ENCODE results near the gene MYOM1.
A peak's percentile ranks its signal among the peaks of the same experiment; 100 is the strongest.
"Not testable (repeated sequence)": the region's sequence is repeated elsewhere in the genome, so short reads cannot be mapped to it uniquely, and the experiment has no call there.

The MYOM1 gene

DNA sequence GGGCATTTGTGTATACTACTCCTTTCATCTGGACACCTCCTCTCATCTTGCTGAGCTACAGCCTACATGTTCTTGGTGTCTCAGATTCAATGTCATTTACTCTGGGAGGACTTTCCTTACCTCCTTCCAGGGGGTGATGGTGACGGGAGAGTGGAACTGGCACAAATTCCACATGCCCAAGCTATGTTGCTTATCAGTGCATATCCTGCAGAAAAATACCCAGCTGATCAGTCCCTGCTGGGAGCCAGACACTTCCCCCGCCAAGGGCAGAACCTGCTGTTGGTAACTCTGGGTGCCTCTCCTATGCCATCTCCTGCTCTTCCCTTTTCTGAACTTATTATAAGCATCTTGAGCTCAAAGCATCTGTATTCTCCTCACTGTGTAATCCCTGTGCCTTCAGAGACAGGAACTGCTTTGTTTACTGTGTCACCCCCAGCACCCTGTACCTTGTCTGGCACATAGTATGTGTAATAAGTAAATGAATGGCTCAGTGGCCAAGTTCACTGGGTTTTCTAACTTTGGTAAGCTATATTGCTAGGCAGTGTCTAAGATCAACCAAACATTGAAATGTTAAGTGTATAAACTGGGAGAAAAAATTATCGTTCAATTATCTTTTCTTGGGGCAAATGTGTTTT, 119.2 kb downstream of the MYOM1 start:
- no peak for FAIRE-seq

DNA sequence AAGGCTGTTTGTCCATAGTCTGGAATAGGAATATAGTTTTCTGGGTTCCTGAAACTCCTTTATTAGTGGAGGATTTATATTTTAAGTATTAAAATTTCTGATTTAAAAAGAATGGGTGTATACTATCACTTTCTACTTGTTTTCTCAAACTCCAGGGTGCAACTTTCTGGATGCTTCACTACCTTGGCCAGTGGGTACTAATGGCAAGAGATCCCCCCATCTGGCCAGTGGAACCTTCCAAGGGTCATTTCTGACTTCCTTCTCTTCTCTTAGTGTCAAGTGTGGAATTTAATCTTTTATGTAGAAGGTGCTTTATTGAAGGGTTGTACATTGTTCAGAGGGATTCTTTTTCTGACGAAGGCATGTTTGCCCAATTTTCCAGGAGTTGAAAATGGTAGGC, 120.4 kb downstream of the MYOM1 start:
- FAIRE-seq, result no peak
- no peak for DNase-seq (ENCODE audit: extremely low spot score, insufficient read length, low read depth)

More for the DNA sequence above, 119.2 kb downstream of the MYOM1 start:
- no peak for DNase-seq (ENCODE audit: extremely low spot score, insufficient read length, low read depth)

- no peak for DNase-seq (ENCODE audit: extremely low spot score, insufficient read length, low read depth)
- FAIRE-seq, result no peak
These were observed 122.7 kb downstream of the MYOM1 start for GRCh38 chr18:3097082-3097481.

DNA sequence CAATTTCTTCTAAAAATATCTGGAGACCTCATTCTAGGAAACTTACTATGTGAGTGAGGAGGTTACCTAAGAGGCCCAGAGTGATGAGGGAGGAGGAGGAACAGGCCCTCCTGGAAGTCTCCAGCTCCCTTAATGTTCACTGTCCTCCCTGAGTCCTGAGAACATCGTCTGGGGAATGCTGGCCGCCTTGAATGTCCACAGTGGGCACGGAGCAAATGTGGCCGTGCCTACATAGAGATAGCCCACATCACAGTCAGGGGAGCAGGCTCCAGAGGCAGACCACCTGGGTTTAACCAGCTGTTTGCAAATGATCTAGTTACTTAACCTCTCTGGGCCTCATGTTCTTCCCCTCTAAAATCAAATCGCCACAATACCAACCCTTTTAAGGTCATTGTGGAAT, 123.8 kb downstream of the MYOM1 start:
- no peak for DNase-seq (ENCODE audit: extremely low spot score, insufficient read length, low read depth)
- no peak for FAIRE-seq

DNA sequence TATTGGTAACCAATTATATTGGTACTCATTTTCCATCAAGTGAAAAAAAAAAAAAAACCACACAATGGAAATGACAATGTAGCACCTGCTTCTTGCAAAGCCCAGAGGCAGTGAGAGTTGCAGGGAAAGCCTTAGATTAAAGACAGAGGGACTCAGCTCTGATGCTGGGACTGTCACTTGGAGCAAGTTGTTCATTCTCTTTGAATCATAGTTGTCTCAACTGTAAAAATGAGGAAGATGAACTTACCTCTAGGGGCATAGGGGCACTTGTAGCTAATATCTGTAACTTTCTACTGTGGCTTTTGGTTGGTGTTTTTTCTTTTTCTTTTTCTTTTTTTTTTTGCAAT, 125.5 kb downstream of the MYOM1 start:
- no peak for FAIRE-seq
- DNase-seq (ENCODE audit: extremely low spot score, insufficient read length, low read depth), result no peak

GRCh38 chr18:3093624-3094337, 126.0 kb downstream of the MYOM1 start:
- no peak for DNase-seq (ENCODE audit: extremely low spot score, insufficient read length, low read depth)
- FAIRE-seq, result no peak

DNA sequence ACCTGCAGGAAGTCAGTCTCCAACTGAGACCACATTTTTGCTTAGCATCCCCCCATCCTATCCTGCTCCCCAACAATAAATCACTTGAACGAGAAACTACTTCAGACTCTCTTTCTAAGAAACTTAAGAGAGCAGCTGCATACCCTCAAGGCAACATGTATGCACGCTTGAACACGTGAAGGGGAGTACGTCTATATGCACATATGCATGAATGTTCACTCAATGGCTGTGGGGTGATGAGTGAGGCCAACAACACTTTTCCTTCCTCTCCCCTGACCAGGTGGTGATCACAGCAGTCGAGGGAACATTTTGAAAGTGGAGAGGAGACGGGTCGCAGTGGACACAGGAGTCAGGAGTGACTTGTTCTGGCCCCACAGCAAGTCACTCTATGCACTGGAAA, 127.0 kb downstream of the MYOM1 start:
- DNase-seq (ENCODE audit: extremely low spot score, insufficient read length, low read depth), result no peak
- no peak for FAIRE-seq

- DNase-seq (ENCODE audit: extremely low spot score, insufficient read length, low read depth), result no peak
These were observed 130.2 kb downstream of the MYOM1 start for GRCh38 chr18:3089579-3089978.

GRCh38 chr18:3088449-3088848, 131.3 kb downstream of the MYOM1 start:
- no peak for DNase-seq (ENCODE audit: extremely low spot score, insufficient read length, low read depth)
- FAIRE-seq, result no peak

More at GRCh38 chr18:3089579-3089978, 130.2 kb downstream of the MYOM1 start:
- FAIRE-seq, result no peak

- DNase-seq (ENCODE audit: extremely low spot score, insufficient read length, low read depth) (no peak), FAIRE-seq (no peak)
These were observed 132.9 kb downstream of the MYOM1 start for GRCh38 chr18:3086871-3087270.

DNA sequence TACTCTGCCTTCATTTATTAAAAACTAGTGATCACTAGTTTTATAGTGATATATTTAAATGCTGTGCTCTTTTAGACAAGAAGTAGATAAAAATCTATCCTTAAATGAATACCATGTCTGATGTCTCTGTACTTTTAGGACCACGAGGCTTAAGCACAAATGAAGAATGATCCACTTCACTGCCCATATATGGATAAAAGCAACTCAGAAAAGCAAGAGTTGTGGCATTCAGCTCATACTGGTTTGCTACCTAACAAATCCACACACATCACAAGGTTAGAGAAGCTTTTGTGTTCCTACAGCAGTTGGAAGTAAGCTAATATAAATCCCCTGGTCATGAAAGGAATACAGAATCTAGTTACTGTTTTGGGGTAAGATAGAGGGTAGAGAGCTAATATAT, 134.2 kb downstream of the MYOM1 start:
- no peak for DNase-seq (ENCODE audit: extremely low spot score, insufficient read length, low read depth)

GRCh38 chr18:3084206-3084605, 135.6 kb downstream of the MYOM1 start:
- no peak for FAIRE-seq
- DNase-seq (ENCODE audit: extremely low spot score, insufficient read length, low read depth), result no peak

More for the DNA sequence above, 134.2 kb downstream of the MYOM1 start:
- FAIRE-seq, result no peak

DNA sequence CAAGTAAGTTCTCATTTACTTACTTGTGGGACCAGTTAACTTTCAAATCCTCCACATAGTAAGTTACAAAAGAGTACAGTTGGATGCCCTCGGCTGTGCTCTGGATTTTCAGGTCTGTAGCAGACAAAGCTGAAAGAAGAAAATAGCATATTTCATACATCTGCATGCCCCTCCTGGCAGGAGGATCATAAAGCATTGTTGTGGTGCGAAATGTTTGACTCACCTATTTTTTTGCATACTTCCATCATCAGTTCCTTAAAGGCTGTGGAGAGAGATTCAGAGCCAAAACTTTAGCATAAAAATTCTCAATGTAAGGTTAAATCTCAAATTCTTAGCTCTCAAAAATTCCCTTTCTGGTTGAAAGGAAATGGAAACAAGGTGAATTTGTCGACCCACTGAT, 136.0 kb downstream of the MYOM1 start:
- FAIRE-seq (no peak), DNase-seq (ENCODE audit: extremely low spot score, insufficient read length, low read depth) (no peak)

GRCh38 chr18:3081584-3081991, 138.2 kb downstream of the MYOM1 start:
- no peak for DNase-seq (ENCODE audit: extremely low spot score, insufficient read length, low read depth)
- no peak for FAIRE-seq

GRCh38 chr18:3079653-3080052, 140.1 kb downstream of the MYOM1 start:
- DNase-seq (ENCODE audit: extremely low spot score, insufficient read length, low read depth), result no peak
- FAIRE-seq, result no peak

GRCh38 chr18:3075491-3075890, 144.3 kb downstream of the MYOM1 start:
- DNase-seq (ENCODE audit: extremely low spot score, insufficient read length, low read depth) (no peak), FAIRE-seq (no peak)

GRCh38 chr18:3074087-3074486, 145.7 kb downstream of the MYOM1 start:
- no peak for DNase-seq (ENCODE audit: extremely low spot score, insufficient read length, low read depth)
- FAIRE-seq, result no peak

DNA sequence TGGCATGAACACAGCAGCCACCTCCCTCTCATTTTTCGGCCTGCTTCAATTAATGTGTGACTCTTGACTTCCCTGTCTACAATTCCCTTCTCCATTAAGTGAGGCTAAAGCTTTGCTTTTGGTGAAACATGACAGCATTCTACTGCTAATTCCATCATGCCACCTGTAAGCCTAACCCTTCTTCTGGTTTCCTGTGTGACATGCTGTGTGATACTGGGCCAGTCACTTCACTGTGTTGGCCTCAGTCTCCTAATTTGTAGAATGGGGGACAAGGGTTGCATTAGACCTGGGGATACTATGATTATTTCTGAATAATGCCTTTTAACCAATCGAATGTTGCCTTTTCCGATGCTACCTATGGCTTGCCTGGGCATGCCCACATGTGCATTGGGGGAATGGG, 146.4 kb downstream of the MYOM1 start:
- FAIRE-seq; DNase-seq (ENCODE audit: extremely low spot score, insufficient read length, low read depth): not testable (repeated sequence)

DNA sequence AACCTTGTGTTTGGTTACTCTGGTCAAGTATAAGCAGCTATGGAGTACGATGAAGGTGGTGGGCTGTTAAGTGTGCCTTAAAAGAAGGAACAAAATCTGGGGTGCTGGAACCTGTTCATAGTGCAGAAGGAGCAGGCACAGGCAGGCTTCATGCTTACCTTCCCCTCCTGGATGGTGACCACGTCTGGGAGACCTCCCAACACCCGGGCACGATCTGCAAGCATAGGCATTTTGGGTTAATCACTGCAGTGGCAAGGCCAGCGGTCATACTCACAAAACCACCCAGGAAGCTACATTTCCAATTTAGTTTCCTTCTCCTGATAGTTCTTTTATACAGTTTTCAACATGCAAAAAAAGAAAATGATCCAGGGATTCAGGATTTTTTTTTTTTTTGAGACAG, 148.1 kb downstream of the MYOM1 start:
- FAIRE-seq (no peak), DNase-seq (ENCODE audit: extremely low spot score, insufficient read length, low read depth) (no peak)

GRCh38 chr18:3069671-3070433, 149.9 kb downstream of the MYOM1 start:
- no peak for DNase-seq (ENCODE audit: extremely low spot score, insufficient read length, low read depth)
- peak; percentile 52 for FAIRE-seq

DNA sequence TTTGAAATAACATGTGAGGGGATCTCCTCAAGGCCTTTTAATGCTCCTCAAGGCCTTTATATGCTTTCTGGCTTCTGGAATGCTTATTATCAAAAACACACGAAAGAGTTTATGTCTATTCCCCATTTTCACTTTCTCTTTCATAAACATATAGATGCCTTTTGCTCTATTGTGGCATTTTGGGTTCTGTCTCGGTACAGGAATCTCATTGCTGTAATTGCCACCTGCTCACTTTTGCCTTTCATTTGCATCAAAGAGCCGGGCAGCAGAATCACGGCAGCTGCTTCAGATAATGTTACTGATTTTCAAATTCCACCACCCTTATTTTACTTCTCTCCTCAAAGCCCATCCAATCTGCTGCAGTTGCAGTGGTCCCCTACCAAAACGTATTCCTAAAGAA, 152.0 kb downstream of the MYOM1 start:
- no peak for FAIRE-seq
- DNase-seq (ENCODE audit: extremely low spot score, insufficient read length, low read depth), result no peak

Measured in GM18507 (cell line).